ENCODE results near the gene CTIF. TPM values are rescaled to one million over a fixed set of nuclear protein-coding genes. Genes with fewer than 3 reads are reported as not detected.

CTIF gene
- polyA plus RNA-seq, 1 of the 3 experiments (the other 2 are of a cell fraction) = 47.2 TPM

- no peak for TF ChIP-seq GABPA (IDR thresholded peaks at IDR 0.05; ENCODE audit: low read depth)
- no peak for TF ChIP-seq ZBTB33 (IDR thresholded peaks at IDR 0.05; ENCODE audit: borderline replicate concordance, low read depth)
- no peak for TF ChIP-seq USF1 (IDR thresholded peaks at IDR 0.05; ENCODE audit: borderline replicate concordance, low read depth)
- TF ChIP-seq, protein P1, sequence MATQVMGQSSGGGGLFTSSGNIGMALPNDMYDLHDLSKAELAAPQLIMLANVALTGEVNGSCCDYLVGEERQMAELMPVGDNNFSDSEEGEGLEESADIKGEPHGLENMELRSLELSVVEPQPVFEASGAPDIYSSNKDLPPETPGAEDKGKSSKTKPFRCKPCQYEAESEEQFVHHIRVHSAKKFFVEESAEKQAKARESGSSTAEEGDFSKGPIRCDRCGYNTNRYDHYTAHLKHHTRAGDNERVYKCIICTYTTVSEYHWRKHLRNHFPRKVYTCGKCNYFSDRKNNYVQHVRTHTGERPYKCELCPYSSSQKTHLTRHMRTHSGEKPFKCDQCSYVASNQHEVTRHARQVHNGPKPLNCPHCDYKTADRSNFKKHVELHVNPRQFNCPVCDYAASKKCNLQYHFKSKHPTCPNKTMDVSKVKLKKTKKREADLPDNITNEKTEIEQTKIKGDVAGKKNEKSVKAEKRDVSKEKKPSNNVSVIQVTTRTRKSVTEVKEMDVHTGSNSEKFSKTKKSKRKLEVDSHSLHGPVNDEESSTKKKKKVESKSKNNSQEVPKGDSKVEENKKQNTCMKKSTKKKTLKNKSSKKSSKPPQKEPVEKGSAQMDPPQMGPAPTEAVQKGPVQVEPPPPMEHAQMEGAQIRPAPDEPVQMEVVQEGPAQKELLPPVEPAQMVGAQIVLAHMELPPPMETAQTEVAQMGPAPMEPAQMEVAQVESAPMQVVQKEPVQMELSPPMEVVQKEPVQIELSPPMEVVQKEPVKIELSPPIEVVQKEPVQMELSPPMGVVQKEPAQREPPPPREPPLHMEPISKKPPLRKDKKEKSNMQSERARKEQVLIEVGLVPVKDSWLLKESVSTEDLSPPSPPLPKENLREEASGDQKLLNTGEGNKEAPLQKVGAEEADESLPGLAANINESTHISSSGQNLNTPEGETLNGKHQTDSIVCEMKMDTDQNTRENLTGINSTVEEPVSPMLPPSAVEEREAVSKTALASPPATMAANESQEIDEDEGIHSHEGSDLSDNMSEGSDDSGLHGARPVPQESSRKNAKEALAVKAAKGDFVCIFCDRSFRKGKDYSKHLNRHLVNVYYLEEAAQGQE (IDR thresholded peaks at IDR 0.05; ENCODE audit: low read depth, low read length) = no peak
- no peak for TF ChIP-seq POLR2AphosphoS5 (IDR thresholded peaks at IDR 0.05; ENCODE audit: low read depth, low read length)
- no peak for TF ChIP-seq SMC3 (IDR thresholded peaks at IDR 0.05; ENCODE audit: low read depth, low read length)
- TF ChIP-seq, protein P2, sequence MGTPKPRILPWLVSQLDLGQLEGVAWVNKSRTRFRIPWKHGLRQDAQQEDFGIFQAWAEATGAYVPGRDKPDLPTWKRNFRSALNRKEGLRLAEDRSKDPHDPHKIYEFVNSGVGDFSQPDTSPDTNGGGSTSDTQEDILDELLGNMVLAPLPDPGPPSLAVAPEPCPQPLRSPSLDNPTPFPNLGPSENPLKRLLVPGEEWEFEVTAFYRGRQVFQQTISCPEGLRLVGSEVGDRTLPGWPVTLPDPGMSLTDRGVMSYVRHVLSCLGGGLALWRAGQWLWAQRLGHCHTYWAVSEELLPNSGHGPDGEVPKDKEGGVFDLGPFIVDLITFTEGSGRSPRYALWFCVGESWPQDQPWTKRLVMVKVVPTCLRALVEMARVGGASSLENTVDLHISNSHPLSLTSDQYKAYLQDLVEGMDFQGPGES (IDR thresholded peaks at IDR 0.05; ENCODE audit: low read depth, low read length) = no peak
- TF ChIP-seq EZH2phosphoT487 (IDR thresholded peaks at IDR 0.05; ENCODE audit: borderline replicate concordance, low read depth) = no peak
Measured at GRCh38 chr18:48719974-48720654, 181.3 kb downstream of the CTIF start (continued).

DNA sequence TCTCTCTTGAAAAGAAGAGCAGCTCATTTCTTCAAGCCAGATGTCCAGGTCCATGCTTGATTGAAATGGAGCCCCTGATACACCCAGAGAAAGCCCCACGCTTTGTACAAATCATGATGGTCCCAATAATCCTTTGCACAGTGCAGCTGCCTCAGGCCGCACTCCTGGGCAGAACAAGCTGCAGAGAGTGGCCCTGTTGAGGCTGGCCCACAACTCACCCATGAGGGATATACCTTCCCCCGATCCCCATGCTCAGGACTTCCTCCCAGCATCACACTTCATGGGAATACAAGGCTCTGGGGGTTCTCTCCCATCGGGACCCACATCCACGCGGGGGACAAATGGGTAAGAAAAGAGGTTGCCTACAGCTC, 181.8 kb downstream of the CTIF start:
- WGBS (ENCODE audit: low lambda C conversion rate) = 57% methylated on average over 1 of the region's 6 CpGs
- H4K20me1 ChIP-seq (ENCODE audit: insufficient read depth) = peaks cover 12% of the 10 kb centered on the region; the same call in 1 of the 2 replicates
- no peak overlapping the region for H3K4me3 ChIP-seq (ENCODE audit: low read depth in 2 of 2, low read length in 1 of 2)
- no peaks in the 10 kb centered on the region for H3K27me3 ChIP-seq (ENCODE audit: insufficient read depth)
- no peak overlapping the region for H2AFZ ChIP-seq (ENCODE audit: low read depth)
- TF ChIP-seq YY1 (IDR thresholded peaks at IDR 0.05; ENCODE audit: low read depth) (no peak), NRF1 (IDR thresholded peaks at IDR 0.05; ENCODE audit: low read depth, low read length) (no peak), MXI1 (IDR thresholded peaks at IDR 0.05; ENCODE audit: low read depth, low read length) (no peak)
- H3K4me1 ChIP-seq (ENCODE audit: control insufficient read depth in 1 of 2, insufficient read depth in 2 of 2, low read depth in 1 of 2, low read length in 1 of 2) = peaks cover 19 to 32% of the 10 kb centered on the region in 2 experiments
- peaks cover 36% of the 10 kb centered on the region for H3K79me2 ChIP-seq (ENCODE audit: insufficient read depth)
- H3K9me2 ChIP-seq = no peaks in the 10 kb centered on the region
- ChIA-PET CTCF (interaction anchor here (0.7 to 2.0 kb wide), 4 partner anchors 10 to 58 kb away, joined by 3 to 4 read pairs (median 4); no protein-coding TSS in a partner anchor), POLR2A (no interaction called here)
- peaks cover 12 to 28% of the 10 kb centered on the region in 2 experiments for H3K36me3 ChIP-seq (replicated peaks in 1 of 2; ENCODE audit: control insufficient read depth in 1 of 2, insufficient read depth in 2 of 2, low read length in 1 of 2)
- DNase-seq = peak; percentile 59
- H3K27ac ChIP-seq (ENCODE audit: low read depth in 2 of 2, low read length in 1 of 2) = peak overlapping the region; percentile 39 to 65; a peak in 2 of 4 replicates
- no peaks in the 10 kb centered on the region for H3K9me3 ChIP-seq
- peaks cover 10% of the 10 kb centered on the region for H3F3A ChIP-seq (replicated peaks; ENCODE audit: insufficient read depth)
- no peak overlapping the region for H3K9ac ChIP-seq
- H3K4me2 ChIP-seq = peak overlapping the region; percentile 71

Data from SK-N-SH (cell line).